KOPT-K1 (cell line): ENCODE data around the gene TSHZ2.

Source experiments
- H3K27ac ChIP-seq: fragments of 200-600 bp; sonication (generic); 2 replicates; pipeline ENCODE4 v1.5.1; 2016; ENCODE audit warnings: antibody characterized with exemption, mild to moderate bottlenecking, low read depth, low read length; ENCODE audit not compliant: poor library complexity, severe bottlenecking
- H3K36me3 ChIP-seq: fragments of 200-600 bp; sonication (generic); 2 replicates; pipeline ENCODE4 v1.5.1; 2017; ENCODE audit warnings: antibody characterized with exemption, mild to moderate bottlenecking, low read length, moderate library complexity; ENCODE audit not compliant: insufficient read depth
- H3K9me3 ChIP-seq: fragments of 200-600 bp; sonication (generic); 2 replicates; pipeline ENCODE4 v1.5.1; 2017; ENCODE audit warnings: antibody characterized with exemption, low read length, mild to moderate bottlenecking; ENCODE audit not compliant: insufficient read depth, poor library complexity, severe bottlenecking

Gene TSHZ2

GRCh38 chr20:53138454-53139262 lies 166.5 kb downstream of the TSHZ2 start:
- H3K9me3 ChIP-seq, result no peaks in the 10 kb centered on the region
- no peak overlapping the region for H3K27ac ChIP-seq
- H3K36me3 ChIP-seq, result no peaks in the 10 kb centered on the region

GRCh38 chr20:53141201-53142050 lies 169.3 kb downstream of the TSHZ2 start:
- H3K36me3 ChIP-seq, result no peaks in the 10 kb centered on the region
- no peaks in the 10 kb centered on the region for H3K9me3 ChIP-seq
- H3K27ac ChIP-seq, result no peak overlapping the region

GRCh38 chr20:53142225-53143127 lies 170.3 kb downstream of the TSHZ2 start:
- H3K27ac ChIP-seq, result no peak overlapping the region
- no peaks in the 10 kb centered on the region for H3K9me3 ChIP-seq
- no peaks in the 10 kb centered on the region for H3K36me3 ChIP-seq

- no peaks in the 10 kb centered on the region for H3K36me3 ChIP-seq
- no peaks in the 10 kb centered on the region for H3K9me3 ChIP-seq
- H3K27ac ChIP-seq, result no peak overlapping the region
Measured at GRCh38 chr20:53146201-53146891, 174.2 kb downstream of the TSHZ2 start.

GRCh38 chr20:53148771-53149147 lies 176.6 kb downstream of the TSHZ2 start:
- no peaks in the 10 kb centered on the region for H3K9me3 ChIP-seq
- no peaks in the 10 kb centered on the region for H3K36me3 ChIP-seq
- H3K27ac ChIP-seq, result no peak overlapping the region

- Histone ChIP-seq H3K36me3 (no peaks in the 10 kb centered on the region), H3K9me3 (no peaks in the 10 kb centered on the region), H3K27ac (no peak overlapping the region)
Measured at GRCh38 chr20:53149148-53149889, 177.2 kb downstream of the TSHZ2 start.

- Histone ChIP-seq H3K27ac (no peak overlapping the region), H3K9me3 (no peaks in the 10 kb centered on the region), H3K36me3 (no peaks in the 10 kb centered on the region)
Measured at GRCh38 chr20:53149890-53150205, 177.7 kb downstream of the TSHZ2 start.

- no peaks in the 10 kb centered on the region for H3K36me3 ChIP-seq
Measured at GRCh38 chr20:53150532-53150931, 178.4 kb downstream of the TSHZ2 start.

GRCh38 chr20:53152228-53152627 lies 180.1 kb downstream of the TSHZ2 start:
- no peak overlapping the region for H3K27ac ChIP-seq
- H3K36me3 ChIP-seq, result no peaks in the 10 kb centered on the region
- H3K9me3 ChIP-seq, result no peaks in the 10 kb centered on the region

More at GRCh38 chr20:53150532-53150931, 178.4 kb downstream of the TSHZ2 start:
- Histone ChIP-seq H3K9me3 (no peaks in the 10 kb centered on the region), H3K27ac (no peak overlapping the region)

- H3K27ac ChIP-seq, result no peak overlapping the region
Measured at GRCh38 chr20:53154540-53154939, 182.4 kb downstream of the TSHZ2 start.

GRCh38 chr20:53157443-53158408 lies 185.6 kb downstream of the TSHZ2 start:
- no peaks in the 10 kb centered on the region for H3K9me3 ChIP-seq
- H3K36me3 ChIP-seq, result no peaks in the 10 kb centered on the region
- H3K27ac ChIP-seq, result no peak overlapping the region

More at GRCh38 chr20:53154540-53154939, 182.4 kb downstream of the TSHZ2 start:
- H3K9me3 ChIP-seq, result no peaks in the 10 kb centered on the region
- H3K36me3 ChIP-seq, result no peaks in the 10 kb centered on the region

- H3K27ac ChIP-seq, result no peak overlapping the region
- no peaks in the 10 kb centered on the region for H3K36me3 ChIP-seq
- no peaks in the 10 kb centered on the region for H3K9me3 ChIP-seq
Measured at GRCh38 chr20:53159160-53159559, 187.0 kb downstream of the TSHZ2 start.

GRCh38 chr20:53161073-53161472 lies 188.9 kb downstream of the TSHZ2 start:
- Histone ChIP-seq H3K27ac (no peak overlapping the region), H3K36me3 (no peaks in the 10 kb centered on the region), H3K9me3 (no peaks in the 10 kb centered on the region)
